Fibroblast of upper back skin (primary cell): ENCODE measurements around the gene TMEM33.

Source experiments
- DNase-seq: peaks from one replicate; pipeline ENCODE4 v3.0.0-alpha.2; 2013

TMEM33 gene

GRCh38 chr4:42008011-42008786 is 73.0 kb downstream of the TMEM33 start:
- DNase-seq, result no peak
